HepG2 (cell line): ENCODE measurements around the gene NGLY1. TPM values are rescaled to one million over a fixed set of nuclear protein-coding genes. Genes with fewer than 3 reads are reported as not detected.
A peak's percentile ranks its signal among the peaks of the same experiment; 100 is the strongest.

ENCODE experiments used
- CBX5 ChIP-seq: sonication (generic); formaldehyde crosslinking; IDR thresholded peaks from 2 replicates; pipeline ENCODE4 v1.4.0; 2020; ENCODE audit warnings: missing genetic modification reagents, borderline replicate concordance
- HOXA5 ChIP-seq: sonication (generic); formaldehyde crosslinking; IDR thresholded peaks from 2 replicates; pipeline ENCODE4 v1.4.0; 2020; ENCODE audit warnings: missing genetic modification reagents
- RBM22 ChIP-seq: fragments of 200-400 bp; formaldehyde crosslinking; optimal IDR thresholded peaks from 2 replicates; pipeline ENCODE3; 2017; ENCODE audit warnings: mild to moderate bottlenecking, low read length, moderate library complexity
- SRSF4 ChIP-seq: fragments of 200-400 bp; formaldehyde crosslinking; IDR thresholded peaks from one replicate; pipeline ENCODE4 v1.6.1; 2018; ENCODE audit warnings: mild to moderate bottlenecking, low read depth, low read length, moderate library complexity; ENCODE audit not compliant: poor library complexity, severe bottlenecking
- TRIM22 ChIP-seq: fragments of 450-650 bp; IDR thresholded peaks from 2 replicates; pipeline ENCODE4 v1.6.1; 2017
- ZNF350 ChIP-seq: sonication (generic); formaldehyde crosslinking; IDR thresholded peaks from 2 replicates; pipeline ENCODE4 v1.4.0; 2020; ENCODE audit warnings: mild to moderate bottlenecking, low read depth, missing genetic modification reagents, borderline replicate concordance
- ZNF598 ChIP-seq: sonication (generic); formaldehyde crosslinking; IDR thresholded peaks from 2 replicates; pipeline ENCODE4 v1.5.1; 2020; ENCODE audit warnings: mild to moderate bottlenecking, missing genetic modification reagents, borderline replicate concordance
- ZNF75D ChIP-seq: sonication (generic); formaldehyde crosslinking; IDR thresholded peaks from 2 replicates; pipeline ENCODE4 v1.8.1; 2023; ENCODE audit warnings: missing genetic modification reagents, mild to moderate bottlenecking, borderline replicate concordance
- polyA plus RNA-seq, 8 experiments: library from polyadenylated mRNA; depleted of rRNA in 3 of 8; stranded (reverse) in 7 of 8; unstranded in 1 of 8; fragments of >200 nt; fragmentation: Illumina TruSeq in 4 of 8; extraction: Trizol in 4 of 8; gene quantifications; 2 replicates each; pipeline versions ENCODE4 v1.2.1 to v1.2.3, GENCODE V29; 2011 to 2016; ENCODE audit warnings: low read depth in 4 of 8, missing spikeins in 1 of 8, mixed read lengths in 1 of 8; ENCODE audit not compliant: insufficient read depth in 1 of 8
- total RNA-seq, 5 experiments: library from RNA; depleted of rRNA; stranded (reverse); fragments of >200 nt; fragmentation: Illumina TruSeq; extraction: Trizol; gene quantifications; 2 replicates each; pipeline ENCODE4 v1.2.3, GENCODE V29; 2016; ENCODE audit warnings: low read depth in 1 of 5
- TF ChIP-seq, protein P1 (sequence below): sonication (generic); formaldehyde crosslinking; IDR thresholded peaks from 2 replicates; pipeline ENCODE4 v1.5.1; 2020; ENCODE audit warnings: mild to moderate bottlenecking, missing genetic modification reagents, moderate library complexity
- TF ChIP-seq, protein P2 (sequence below), 2 experiments: sonication (generic) in 1 of 2; formaldehyde crosslinking in 1 of 2; IDR thresholded peaks; 2 replicates each; pipeline versions ENCODE4 v1.4.0 to v1.6.1; 2016 to 2020; ENCODE audit warnings: borderline replicate concordance in 1 of 2, low read depth in 1 of 2, mild to moderate bottlenecking in 1 of 2, missing genetic modification reagents in 1 of 2
- TF ChIP-seq, protein P3 (sequence below): sonication (generic); formaldehyde crosslinking; IDR thresholded peaks from 2 replicates; pipeline ENCODE4 v1.4.0; 2020; ENCODE audit warnings: missing genetic modification reagents, low read depth, mild to moderate bottlenecking, borderline replicate concordance
- TF ChIP-seq, protein P4 (sequence below): sonication (generic); formaldehyde crosslinking; IDR thresholded peaks from 2 replicates; pipeline ENCODE4 v1.8.1; 2022; ENCODE audit warnings: mild to moderate bottlenecking, missing genetic modification reagents

Gene NGLY1
- total and polyA plus RNA-seq, 2 of the 13 experiments (the other 11 are each of a cell fraction or from before 2014, with no cell fraction given): 28.2 to 44.5 TPM

- TF ChIP-seq, protein P1, sequence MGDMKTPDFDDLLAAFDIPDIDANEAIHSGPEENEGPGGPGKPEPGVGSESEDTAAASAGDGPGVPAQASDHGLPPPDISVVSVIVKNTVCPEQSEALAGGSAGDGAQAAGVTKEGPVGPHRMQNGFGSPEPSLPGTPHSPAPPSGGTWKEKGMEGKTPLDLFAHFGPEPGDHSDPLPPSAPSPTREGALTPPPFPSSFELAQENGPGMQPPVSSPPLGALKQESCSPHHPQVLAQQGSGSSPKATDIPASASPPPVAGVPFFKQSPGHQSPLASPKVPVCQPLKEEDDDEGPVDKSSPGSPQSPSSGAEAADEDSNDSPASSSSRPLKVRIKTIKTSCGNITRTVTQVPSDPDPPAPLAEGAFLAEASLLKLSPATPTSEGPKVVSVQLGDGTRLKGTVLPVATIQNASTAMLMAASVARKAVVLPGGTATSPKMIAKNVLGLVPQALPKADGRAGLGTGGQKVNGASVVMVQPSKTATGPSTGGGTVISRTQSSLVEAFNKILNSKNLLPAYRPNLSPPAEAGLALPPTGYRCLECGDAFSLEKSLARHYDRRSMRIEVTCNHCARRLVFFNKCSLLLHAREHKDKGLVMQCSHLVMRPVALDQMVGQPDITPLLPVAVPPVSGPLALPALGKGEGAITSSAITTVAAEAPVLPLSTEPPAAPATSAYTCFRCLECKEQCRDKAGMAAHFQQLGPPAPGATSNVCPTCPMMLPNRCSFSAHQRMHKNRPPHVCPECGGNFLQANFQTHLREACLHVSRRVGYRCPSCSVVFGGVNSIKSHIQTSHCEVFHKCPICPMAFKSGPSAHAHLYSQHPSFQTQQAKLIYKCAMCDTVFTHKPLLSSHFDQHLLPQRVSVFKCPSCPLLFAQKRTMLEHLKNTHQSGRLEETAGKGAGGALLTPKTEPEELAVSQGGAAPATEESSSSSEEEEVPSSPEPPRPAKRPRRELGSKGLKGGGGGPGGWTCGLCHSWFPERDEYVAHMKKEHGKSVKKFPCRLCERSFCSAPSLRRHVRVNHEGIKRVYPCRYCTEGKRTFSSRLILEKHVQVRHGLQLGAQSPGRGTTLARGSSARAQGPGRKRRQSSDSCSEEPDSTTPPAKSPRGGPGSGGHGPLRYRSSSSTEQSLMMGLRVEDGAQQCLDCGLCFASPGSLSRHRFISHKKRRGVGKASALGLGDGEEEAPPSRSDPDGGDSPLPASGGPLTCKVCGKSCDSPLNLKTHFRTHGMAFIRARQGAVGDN (CRISPR knock-in tag): peak; percentile 85
- TF ChIP-seq, protein P2, sequence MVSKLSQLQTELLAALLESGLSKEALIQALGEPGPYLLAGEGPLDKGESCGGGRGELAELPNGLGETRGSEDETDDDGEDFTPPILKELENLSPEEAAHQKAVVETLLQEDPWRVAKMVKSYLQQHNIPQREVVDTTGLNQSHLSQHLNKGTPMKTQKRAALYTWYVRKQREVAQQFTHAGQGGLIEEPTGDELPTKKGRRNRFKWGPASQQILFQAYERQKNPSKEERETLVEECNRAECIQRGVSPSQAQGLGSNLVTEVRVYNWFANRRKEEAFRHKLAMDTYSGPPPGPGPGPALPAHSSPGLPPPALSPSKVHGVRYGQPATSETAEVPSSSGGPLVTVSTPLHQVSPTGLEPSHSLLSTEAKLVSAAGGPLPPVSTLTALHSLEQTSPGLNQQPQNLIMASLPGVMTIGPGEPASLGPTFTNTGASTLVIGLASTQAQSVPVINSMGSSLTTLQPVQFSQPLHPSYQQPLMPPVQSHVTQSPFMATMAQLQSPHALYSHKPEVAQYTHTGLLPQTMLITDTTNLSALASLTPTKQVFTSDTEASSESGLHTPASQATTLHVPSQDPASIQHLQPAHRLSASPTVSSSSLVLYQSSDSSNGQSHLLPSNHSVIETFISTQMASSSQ (IDR thresholded peaks at IDR 0.05; ENCODE audit: low read depth): no peak
- TF ChIP-seq, protein P2 (CRISPR knock-in tag; IDR thresholded peaks at IDR 0.05; ENCODE audit: borderline replicate concordance): 0 out of 2 replicates have a peak, but pooled peaks have one; percentile 10
- TF ChIP-seq CBX5 (CRISPR knock-in tag) (no peak), ZNF75D (CRISPR knock-in tag) (no peak), SRSF4 (no peak), TRIM22 (no peak), ZNF350 (CRISPR knock-in tag) (no peak; the same call in 1 of the 2 replicates), HOXA5 (CRISPR knock-in tag) (peak; percentile 54), ZNF598 (CRISPR knock-in tag) (no peak), RBM22 (no peak)
- TF ChIP-seq, protein P3, sequence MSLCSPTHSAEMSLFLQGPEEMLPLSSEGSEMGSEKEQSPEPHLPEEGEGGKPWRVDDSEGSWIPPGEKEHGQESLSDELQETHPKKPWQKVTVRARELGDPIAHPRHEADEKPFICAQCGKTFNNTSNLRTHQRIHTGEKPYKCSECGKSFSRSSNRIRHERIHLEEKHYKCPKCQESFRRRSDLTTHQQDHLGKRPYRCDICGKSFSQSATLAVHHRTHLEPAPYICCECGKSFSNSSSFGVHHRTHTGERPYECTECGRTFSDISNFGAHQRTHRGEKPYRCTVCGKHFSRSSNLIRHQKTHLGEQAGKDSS (CRISPR knock-in tag): no peak
- TF ChIP-seq, protein P4, sequence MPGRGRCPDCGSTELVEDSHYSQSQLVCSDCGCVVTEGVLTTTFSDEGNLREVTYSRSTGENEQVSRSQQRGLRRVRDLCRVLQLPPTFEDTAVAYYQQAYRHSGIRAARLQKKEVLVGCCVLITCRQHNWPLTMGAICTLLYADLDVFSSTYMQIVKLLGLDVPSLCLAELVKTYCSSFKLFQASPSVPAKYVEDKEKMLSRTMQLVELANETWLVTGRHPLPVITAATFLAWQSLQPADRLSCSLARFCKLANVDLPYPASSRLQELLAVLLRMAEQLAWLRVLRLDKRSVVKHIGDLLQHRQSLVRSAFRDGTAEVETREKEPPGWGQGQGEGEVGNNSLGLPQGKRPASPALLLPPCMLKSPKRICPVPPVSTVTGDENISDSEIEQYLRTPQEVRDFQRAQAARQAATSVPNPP (CRISPR knock-in tag): no peak
Measured at GRCh38 chr3:25782938-25783660, at the start of gene NGLY1 (continued).
